ENCODE results near the gene TEX19. TPM values are rescaled to one million over a fixed set of nuclear protein-coding genes. Genes with fewer than 3 reads are reported as not detected.

Gene TEX19
- total RNA-seq, 2 experiments from 2014 or later: 2.0 to 3.4 TPM

- H3K4me2 ChIP-seq (ENCODE audit: low read length): no peak overlapping the region
- no peak overlapping the region for H3K27ac ChIP-seq (ENCODE audit: low read depth, low read length, poor library complexity, severe bottlenecking)
- TF ChIP-seq CTCF (conservative IDR thresholded peaks at IDR 0.05; ENCODE audit: low read length): no peak
- no peak for TF ChIP-seq EZH2phosphoT487 (IDR thresholded peaks at IDR 0.05; ENCODE audit: borderline replicate concordance, low read depth, low read length)
- H3K9me3 ChIP-seq (ENCODE audit: low read length): peaks cover 8% of the 10 kb centered on the region; the same call in 1 of the 2 replicates
- DNase-seq (ENCODE audit: low spot score): no peak
- ChIA-PET POLR2A (no interaction called here), CTCF (ENCODE audit: unreplicated experiment) (no interaction called here)
- intact Hi-C loops (cut with micrococcal nuclease; ENCODE audit: unreplicated experiment): no loop called here
- no peak overlapping the region for H2AFZ ChIP-seq (ENCODE audit: low read length)
- no peaks in the 10 kb centered on the region for H3K4me1 ChIP-seq (ENCODE audit: insufficient read depth, low read length, poor library complexity, severe bottlenecking)
- BruUV-seq (replicated peaks): no TSS peak
- no peaks in the 10 kb centered on the region for H3K9me2 ChIP-seq (ENCODE audit: insufficient read depth, low read length)
- no peaks in the 10 kb centered on the region for H3K36me3 ChIP-seq (ENCODE audit: insufficient read depth, low read length)
- H3K79me2 ChIP-seq (ENCODE audit: insufficient read depth, low read depth, low read length): no peaks in the 10 kb centered on the region
- H3K4me3 ChIP-seq (ENCODE audit: low read depth, low read length, poor library complexity, severe bottlenecking): no peak overlapping the region
- H4K20me1 ChIP-seq (ENCODE audit: insufficient read depth, low read length): no peaks in the 10 kb centered on the region
Observed at GRCh38 chr17:82315703-82316358, 43.2 kb upstream of the TEX19 start.

GRCh38 chr17:82316651-82317393, 42.2 kb upstream of the TEX19 start:
- CTCF ChIA-PET (ENCODE audit: unreplicated experiment): interaction anchor here (0.5 to 0.6 kb wide), 2 partner anchors 12 to 18 kb away, joined by 4 to 6 read pairs; no protein-coding TSS in a partner anchor
- TF ChIP-seq CTCF (conservative IDR thresholded peaks at IDR 0.05; ENCODE audit: low read length): no peak
- no peak for TF ChIP-seq EZH2phosphoT487 (IDR thresholded peaks at IDR 0.05; ENCODE audit: borderline replicate concordance, low read depth, low read length)
- POLR2A ChIA-PET: no interaction called here
- no TSS peak for BruUV-seq (replicated peaks)
- no peaks in the 10 kb centered on the region for H3K36me3 ChIP-seq (ENCODE audit: insufficient read depth, low read length)
- no peak overlapping the region for H3K4me3 ChIP-seq (ENCODE audit: low read depth, low read length, poor library complexity, severe bottlenecking)
- no peaks in the 10 kb centered on the region for H4K20me1 ChIP-seq (ENCODE audit: insufficient read depth, low read length)
- H3K9me2 ChIP-seq (ENCODE audit: insufficient read depth, low read length): no peaks in the 10 kb centered on the region
- peaks cover 8% of the 10 kb centered on the region; the same call in 1 of the 2 replicates for H3K9me3 ChIP-seq (ENCODE audit: low read length)
- no peak overlapping the region for H3K4me2 ChIP-seq (ENCODE audit: low read length)
- DNase-seq (ENCODE audit: low spot score): no peak
- H3K79me2 ChIP-seq (ENCODE audit: insufficient read depth, low read depth, low read length): no peaks in the 10 kb centered on the region
- H2AFZ ChIP-seq (ENCODE audit: low read length): no peak overlapping the region
- intact Hi-C loops (cut with micrococcal nuclease; ENCODE audit: unreplicated experiment): no loop called here
- H3K4me1 ChIP-seq (ENCODE audit: insufficient read depth, low read length, poor library complexity, severe bottlenecking): no peaks in the 10 kb centered on the region
- no peak overlapping the region for H3K27ac ChIP-seq (ENCODE audit: low read depth, low read length, poor library complexity, severe bottlenecking)

Measured in OCI-LY7 (cell line).